Measurements from ENCODE around the gene ZSWIM6. TPM values are rescaled to one million over a fixed set of nuclear protein-coding genes. Genes with fewer than 3 reads are reported as not detected.

ZSWIM6 gene
- total RNA-seq, 1 experiment from 2014 or later: 0.68 TPM

DNA sequence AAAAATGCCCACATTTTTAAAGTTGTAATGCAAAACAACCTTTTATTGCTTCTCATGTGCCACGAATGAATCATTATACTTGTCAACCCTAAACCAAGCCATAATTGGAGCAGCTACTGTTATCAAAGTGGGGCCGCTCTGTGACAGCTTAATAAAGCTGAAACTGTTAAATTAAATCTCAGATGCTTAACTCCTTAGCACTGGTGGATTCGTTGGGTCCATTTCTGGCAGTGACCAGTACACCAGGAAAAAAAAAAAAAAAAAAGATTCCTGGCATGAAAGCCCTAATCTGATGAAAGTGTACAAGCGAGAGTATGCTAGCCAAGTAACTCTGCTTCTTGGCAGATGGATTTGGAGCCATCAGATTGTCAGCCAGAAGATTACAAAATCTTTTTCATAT lies 164.8 kb downstream of the ZSWIM6 start:
- peak; percentile 80 for DNase-seq (ENCODE audit: low spot score)
- in situ Hi-C loops (cut with HindIII; ENCODE audit: low sequenced_read_pairs): no loop called here

DNA sequence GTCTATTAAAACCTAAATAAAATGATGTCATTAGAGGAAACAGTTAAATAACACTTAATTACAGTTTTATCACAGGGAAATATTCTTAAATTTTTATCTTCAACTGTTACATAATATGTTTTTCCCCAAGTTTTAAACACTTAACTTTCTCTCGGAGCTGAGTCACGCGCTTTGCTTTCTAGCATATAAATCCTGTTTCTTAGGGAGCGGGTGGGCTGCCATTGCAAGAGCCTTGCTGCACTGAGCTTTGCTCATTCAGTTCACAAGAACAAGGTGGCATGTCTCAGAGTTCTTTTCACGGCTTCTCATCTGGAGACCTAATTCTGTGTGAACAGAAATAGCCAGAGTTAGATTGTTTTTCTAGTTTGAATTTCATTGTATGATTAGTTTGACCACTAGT lies 166.1 kb downstream of the ZSWIM6 start:
- in situ Hi-C loops (cut with HindIII; ENCODE audit: low sequenced_read_pairs): no loop called here
- no peak for DNase-seq (ENCODE audit: low spot score)

DNA sequence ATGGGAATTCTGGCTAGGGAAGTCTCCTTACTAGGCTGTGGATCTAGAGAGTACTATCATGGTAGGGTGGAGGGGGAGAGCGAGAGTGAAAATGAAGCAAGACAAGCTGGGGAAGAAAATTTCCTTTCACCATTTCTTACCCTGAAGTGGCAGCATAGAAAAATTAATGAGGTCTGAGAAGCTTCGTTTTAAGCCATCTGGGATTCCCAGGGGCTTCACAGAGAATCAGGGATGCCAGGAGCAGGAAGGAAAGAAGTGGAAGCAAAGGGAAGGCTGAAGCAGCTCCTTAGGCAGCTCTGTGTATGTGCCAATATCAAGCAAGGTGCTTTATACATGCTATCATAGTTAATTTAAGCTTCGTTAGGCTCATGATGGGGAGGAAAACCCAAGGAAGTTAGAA lies 169.9 kb downstream of the ZSWIM6 start:
- in situ Hi-C loops (cut with HindIII; ENCODE audit: low sequenced_read_pairs): no loop called here
- no peak for DNase-seq (ENCODE audit: low spot score)

DNA sequence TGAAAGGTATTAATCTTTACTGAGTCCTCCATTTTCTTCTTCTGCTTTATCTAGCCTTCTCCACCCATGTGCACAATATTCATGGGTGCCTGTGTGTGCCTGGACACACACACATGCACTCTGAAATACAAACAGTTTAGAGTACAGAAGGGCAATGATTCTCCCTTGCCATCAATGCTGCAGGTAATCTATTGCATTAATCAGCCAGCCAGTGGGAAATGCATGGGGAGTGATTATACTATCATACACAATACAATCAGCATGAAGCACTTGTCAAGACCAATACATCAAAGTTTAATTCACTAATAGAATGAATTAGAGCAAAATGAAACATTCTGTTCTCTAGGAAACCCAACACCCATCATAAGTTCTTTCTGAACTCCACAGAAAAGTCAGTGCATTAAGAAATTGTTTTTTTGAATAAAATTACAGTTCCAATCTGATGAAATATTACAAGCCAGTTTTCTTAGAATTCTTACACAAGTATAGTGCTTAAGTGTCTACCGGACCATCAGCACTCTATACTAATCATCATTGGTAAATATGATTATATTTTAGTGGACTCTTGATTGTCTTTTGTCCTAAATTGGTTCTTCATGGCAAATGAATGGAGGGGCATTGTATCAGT lies 172.2 kb downstream of the ZSWIM6 start:
- in situ Hi-C loops (cut with HindIII; ENCODE audit: low sequenced_read_pairs): no loop called here
- no peak for DNase-seq (ENCODE audit: low spot score)

DNA sequence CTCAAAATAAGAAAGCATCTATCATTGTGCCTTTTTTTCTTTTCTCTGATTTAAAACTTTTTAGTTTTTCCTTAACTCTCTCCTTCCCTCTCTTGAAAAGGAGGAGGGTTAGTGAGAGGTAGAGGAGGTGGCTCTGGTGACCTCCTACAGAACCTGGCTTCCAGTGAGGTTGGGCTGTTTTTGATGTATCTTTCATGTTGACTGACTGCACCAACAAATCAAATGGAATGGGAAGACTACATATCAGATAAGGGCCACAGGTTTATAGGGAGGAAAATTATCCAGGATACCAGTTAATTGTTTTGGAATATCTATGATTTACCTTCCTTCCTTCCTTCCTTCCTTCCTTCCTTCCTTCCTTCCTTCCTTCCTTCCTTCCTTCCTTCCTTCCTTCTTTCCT lies 173.2 kb downstream of the ZSWIM6 start:
- in situ Hi-C loops (cut with HindIII; ENCODE audit: low sequenced_read_pairs): no loop called here
- DNase-seq (ENCODE audit: low spot score): no peak

DNA sequence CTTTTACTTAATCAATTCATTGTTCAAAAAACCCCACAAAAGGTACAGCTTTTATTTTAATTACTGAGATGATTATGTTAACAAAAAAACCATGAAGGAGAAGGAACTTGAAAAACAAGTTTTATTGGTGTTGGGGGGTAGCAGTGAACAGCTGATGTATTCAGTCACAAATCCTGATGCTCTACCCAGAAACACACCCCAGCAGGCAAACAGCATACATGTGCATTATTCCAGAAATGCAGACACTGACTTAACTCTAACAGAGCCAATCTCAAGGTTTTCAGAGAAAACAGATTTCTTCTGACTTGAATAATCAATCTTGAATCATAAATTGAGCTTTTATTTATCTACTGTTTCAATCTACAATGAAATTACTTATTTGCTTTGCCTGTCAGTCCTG lies 175.2 kb downstream of the ZSWIM6 start:
- in situ Hi-C loops (cut with HindIII; ENCODE audit: low sequenced_read_pairs): no loop called here

DNA sequence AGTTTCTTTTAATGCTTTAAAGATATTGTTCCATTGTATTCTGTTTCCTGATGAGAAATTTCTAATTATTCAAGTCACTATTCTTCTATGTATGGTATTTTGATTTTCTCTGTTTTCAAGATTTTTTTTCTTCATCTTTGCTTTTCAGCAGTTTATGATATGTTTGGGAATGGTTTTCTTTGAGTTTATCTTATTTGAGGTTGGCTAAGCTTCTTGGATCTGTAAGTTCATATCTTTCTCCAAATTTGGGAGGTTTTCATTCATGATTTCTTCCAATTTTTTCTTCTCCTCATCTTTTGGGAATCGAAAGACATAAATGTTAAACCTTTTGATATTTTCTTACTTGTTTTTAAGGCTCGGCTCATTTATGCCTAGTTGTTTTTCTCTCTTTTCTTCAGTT lies 184.9 kb downstream of the ZSWIM6 start:
- no peak for DNase-seq (ENCODE audit: low spot score)
- in situ Hi-C loops (cut with HindIII; ENCODE audit: low sequenced_read_pairs): no loop called here

More for the DNA sequence above, 175.2 kb downstream of the ZSWIM6 start:
- DNase-seq (ENCODE audit: low spot score): no peak

DNA sequence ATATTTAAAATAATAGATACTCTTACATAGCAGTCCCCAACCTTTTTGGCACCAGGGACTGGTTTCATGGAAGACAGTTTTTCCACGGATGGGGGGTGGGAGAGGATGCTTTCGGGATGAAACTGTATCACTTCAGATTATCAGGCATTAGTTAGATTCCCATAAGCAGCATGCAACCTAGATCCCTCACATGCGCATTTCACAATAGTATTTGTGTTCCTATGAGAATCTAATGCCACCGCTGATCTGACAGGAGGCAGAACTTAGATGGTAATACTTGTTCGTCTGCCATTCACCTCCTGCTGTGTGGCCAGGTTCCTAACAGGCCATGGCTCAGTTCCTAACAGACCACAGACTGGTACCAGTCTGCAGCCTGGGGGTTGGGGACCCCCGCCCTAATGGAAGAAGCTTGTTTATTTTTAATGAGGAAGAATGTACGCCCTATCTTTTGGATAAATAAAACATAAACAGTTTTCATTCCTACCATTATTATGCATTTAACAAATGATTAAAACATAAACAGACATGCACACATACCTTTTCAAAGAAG lies 187.7 kb downstream of the ZSWIM6 start:
- peak; percentile 37 for DNase-seq (ENCODE audit: low spot score)
- in situ Hi-C loops (cut with HindIII; ENCODE audit: low sequenced_read_pairs): no loop called here

DNA sequence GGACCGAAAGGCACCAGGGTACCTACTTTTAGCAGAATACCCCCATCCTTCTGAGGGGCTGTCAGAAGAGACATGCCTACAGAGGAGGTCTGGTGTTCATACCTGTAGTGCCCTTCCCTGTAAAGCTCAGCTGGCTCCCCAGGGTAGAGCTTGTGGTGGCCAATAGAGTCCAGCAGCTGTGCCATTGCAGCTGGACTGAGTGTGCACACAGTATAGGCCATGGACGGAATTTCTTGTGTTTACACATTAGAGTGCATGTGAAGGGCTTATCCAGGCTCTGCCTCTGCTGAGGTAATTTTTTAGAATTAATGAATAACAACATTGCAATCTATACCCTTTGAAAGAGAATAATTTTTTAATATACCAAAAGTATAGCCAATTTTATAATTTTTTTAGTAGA lies 191.0 kb downstream of the ZSWIM6 start:
- in situ Hi-C loops (cut with HindIII; ENCODE audit: low sequenced_read_pairs): no loop called here
- DNase-seq (ENCODE audit: low spot score): no peak

DNA sequence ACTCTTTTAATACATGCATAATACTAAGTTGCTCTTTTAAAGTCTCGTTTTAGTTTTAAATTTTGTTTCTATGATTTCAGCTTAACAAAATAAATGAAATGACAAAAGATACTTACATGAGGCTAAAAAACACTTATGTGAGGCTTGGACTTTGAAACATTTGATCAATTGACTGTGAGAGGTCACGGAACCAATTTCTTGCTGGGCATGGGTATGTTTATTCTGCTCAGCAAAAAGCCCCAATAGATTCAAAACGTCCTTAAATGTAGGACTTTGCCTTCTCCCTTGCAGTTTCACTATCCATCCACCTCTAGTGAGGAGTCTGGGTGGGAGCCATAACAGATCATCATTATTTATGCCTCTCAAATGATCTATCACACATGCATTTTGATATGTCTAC lies 191.9 kb downstream of the ZSWIM6 start:
- in situ Hi-C loops (cut with HindIII; ENCODE audit: low sequenced_read_pairs): no loop called here

DNA sequence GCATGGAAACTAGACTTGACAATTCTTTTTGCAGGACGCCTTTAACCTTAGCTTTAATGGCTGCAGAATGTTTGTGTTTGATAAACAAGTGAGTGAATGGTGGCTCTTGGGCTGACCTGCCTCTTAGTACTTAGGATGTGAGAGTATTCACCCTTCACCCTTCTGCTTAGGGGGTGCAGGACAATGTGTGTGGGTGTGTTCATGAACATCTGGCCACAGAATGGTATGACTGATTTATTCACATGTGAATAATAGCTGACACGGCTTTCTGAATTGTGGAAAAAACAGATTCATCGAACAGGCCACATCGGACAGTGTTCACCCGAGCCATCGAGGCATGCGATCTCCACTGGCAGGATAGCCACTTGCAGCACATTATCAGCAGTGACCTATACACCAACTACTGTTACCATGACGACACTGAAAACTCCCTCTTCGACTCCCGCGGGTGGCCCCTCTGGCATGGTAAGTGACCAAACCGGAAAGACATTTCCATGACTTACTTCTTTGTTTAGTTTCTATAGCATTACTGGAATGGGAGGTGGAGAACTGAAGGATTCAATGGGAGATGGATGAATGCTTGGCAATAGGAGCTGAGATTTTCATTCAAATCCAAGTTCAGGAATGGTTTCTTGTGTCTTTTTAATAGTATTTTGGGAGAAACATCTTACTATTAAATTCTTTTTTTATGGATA lies 193.6 kb downstream of the ZSWIM6 start:
- in situ Hi-C loops (cut with HindIII; ENCODE audit: low sequenced_read_pairs): no loop called here
- DNase-seq (ENCODE audit: low spot score): no peak

More for the DNA sequence above, 191.9 kb downstream of the ZSWIM6 start:
- DNase-seq (ENCODE audit: low spot score): no peak

DNA sequence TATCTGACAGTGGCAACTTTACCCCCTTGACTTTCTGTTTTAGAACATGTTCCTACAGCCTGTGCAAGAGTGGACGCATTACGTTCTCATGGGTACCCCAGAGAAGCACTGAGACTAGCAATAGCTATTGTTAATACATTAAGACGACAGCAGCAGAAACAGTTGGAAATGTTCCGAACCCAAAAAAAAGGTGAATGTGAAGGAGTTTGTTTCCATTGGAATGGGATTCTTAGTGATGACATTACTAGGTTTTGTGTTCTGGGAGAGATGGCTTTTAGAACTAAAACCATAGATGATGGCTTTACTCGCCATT lies 194.1 kb downstream of the ZSWIM6 start:
- DNase-seq (ENCODE audit: low spot score): no peak
- in situ Hi-C loops (cut with HindIII; ENCODE audit: low sequenced_read_pairs): no loop called here

DNA sequence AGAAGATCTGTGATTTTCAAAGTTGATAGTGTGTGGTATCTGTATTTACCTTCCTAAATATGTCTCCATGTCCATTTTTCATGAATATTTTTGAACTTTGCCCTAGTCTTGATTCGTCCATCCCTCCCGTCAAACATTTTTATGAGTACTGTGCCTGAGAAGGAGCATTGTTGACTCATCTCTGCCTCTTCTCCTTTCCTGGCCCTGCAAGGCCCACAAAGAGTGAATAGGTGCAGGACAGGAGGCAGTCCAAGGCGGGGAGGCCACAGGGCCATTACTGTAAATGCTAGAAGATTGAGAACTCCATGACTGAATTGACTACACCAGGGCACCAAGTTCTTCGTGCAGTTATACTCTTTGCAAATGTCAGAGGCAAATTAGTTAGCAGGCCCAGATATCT lies 200.9 kb downstream of the ZSWIM6 start:
- no peak for DNase-seq (ENCODE audit: low spot score)
- in situ Hi-C loops (cut with HindIII; ENCODE audit: low sequenced_read_pairs): no loop called here

DNA sequence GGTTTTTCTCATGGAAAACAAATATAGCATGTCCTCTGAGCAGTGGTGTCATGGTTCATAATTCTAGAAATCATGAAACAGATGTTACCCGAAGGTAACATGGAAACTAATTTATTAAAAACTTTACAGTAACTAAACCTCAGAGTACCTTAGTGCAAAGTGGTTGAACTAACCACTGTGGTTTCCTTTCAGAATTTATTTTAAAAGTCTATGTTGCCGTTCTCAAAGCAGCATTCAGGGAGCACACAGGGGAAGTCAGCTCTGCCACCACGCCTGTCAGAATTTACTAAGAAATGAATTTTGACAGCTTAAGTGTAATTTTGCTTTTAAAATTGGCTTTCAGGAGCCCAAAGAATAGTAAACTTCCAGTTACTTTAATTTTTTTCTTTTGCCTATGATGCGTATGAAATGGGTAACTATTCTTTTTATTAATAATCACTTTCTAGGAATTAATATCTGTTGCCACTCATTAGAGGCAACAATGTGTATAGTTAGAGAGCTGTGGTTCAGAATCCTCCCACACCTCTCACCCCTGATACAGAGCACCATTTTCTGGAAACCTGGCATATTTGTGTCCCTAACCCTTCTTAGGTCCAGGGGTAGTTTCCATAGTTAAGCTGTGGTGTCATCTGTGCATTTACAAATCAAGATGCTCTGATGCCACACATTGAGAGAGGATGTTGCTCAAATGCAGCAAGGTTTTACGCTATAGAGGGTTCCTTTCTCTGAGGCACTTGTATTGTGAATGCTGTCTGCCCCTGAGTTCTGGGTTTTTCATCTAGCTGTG lies 202.6 kb downstream of the ZSWIM6 start:
- in situ Hi-C loops (cut with HindIII; ENCODE audit: low sequenced_read_pairs): no loop called here

DNA sequence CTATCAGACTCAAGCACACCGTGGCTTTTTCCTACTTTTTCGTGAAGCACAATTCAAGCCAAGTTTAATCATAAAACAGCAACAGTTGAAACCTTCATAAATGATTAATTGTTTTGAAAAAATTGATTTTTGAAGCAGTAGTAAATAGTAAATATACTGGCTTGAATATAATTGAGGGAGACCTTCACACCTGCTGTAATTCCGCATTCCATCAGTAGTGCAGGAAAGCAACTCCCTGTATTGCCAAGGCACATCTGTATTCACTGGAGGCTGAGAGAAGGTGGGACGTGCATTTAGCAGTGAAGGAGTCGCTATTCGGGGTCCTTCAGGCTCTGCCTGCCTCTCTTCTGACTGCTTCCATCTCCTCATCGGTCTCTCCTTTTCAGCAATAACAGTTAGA lies 203.8 kb downstream of the ZSWIM6 start:
- DNase-seq (ENCODE audit: low spot score): no peak
- in situ Hi-C loops (cut with HindIII; ENCODE audit: low sequenced_read_pairs): no loop called here

More for the DNA sequence above, 202.6 kb downstream of the ZSWIM6 start:
- no peak for DNase-seq (ENCODE audit: low spot score)

DNA sequence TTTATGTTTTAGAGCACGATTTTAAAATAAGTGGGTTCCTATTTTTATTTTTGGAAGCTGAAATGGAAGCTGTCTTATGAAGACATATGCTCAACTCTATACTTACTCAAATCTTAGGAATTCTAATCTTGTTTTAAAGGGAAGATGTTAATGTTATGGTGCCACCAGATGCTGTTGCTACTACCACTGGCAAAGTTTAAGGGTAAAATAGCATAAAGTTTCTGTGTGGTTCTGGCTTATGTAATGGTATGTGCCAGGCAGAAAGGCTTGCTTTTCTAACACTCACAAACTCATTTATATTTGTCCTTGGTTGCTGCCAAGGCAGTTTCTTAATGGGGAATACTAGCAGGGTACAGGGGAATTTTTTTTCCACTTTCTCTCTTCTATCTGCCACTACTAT lies 204.9 kb downstream of the ZSWIM6 start:
- in situ Hi-C loops (cut with HindIII; ENCODE audit: low sequenced_read_pairs): no loop called here
- no peak for DNase-seq (ENCODE audit: low spot score)

DNA sequence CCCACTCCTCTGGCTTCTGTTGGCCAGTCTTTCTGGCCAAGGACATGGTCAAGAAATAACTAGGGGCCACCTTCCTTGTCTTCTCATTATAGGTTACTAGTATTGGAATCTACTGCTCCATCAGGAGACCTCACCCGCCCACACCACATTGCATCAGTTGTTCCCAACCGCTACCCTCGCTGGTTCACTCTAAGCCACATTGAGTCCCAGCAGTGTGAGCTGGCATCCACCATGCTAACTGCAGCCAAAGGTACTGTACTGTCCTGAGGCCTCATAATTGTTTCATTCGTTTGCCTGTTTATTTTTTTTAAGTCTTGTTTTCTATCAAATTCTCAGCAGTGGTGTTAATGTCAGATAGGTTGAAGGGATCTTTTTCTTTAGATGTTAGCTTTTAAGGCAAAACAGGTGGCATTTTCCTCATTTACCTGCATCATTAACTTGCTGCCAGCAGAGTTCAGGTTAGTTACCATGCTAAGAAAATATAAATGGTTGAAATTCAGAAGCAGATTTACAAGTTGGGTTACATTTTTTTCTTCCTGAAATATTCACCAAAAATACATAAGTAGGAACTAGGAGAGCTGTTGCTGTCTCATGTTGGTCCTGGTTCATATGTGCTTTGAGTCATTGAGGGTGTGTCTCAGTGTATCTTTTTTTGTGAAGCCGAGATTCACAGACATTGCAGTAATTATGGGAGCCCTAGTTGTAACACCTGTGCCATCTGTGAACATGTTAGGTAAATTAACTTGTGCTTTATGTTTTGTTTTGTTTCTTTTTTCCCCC lies 206.9 kb downstream of the ZSWIM6 start:
- DNase-seq (ENCODE audit: low spot score): peak; percentile 26
- in situ Hi-C loops (cut with HindIII; ENCODE audit: low sequenced_read_pairs): no loop called here

DNA sequence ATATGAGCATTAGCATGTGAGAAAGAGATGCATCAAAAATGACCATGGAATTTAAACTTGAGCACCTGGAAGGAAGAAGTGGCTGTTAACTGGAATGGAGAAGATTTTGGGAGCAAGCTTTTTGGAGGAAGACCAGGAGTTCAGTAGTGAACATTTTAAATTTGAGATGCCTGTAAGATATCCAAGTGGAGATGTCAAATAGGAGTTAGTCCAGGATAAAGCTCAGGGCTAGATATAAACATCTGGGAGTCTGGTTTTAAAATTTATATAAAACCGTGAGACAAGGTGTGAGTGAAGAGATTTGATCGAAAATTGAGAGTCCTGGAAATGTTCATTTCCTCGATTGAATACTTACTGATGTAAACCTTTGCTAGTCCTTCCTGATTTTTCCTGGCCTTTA lies 217.5 kb downstream of the ZSWIM6 start:
- in situ Hi-C loops (cut with HindIII; ENCODE audit: low sequenced_read_pairs): no loop called here
- DNase-seq (ENCODE audit: low spot score): no peak

DNA sequence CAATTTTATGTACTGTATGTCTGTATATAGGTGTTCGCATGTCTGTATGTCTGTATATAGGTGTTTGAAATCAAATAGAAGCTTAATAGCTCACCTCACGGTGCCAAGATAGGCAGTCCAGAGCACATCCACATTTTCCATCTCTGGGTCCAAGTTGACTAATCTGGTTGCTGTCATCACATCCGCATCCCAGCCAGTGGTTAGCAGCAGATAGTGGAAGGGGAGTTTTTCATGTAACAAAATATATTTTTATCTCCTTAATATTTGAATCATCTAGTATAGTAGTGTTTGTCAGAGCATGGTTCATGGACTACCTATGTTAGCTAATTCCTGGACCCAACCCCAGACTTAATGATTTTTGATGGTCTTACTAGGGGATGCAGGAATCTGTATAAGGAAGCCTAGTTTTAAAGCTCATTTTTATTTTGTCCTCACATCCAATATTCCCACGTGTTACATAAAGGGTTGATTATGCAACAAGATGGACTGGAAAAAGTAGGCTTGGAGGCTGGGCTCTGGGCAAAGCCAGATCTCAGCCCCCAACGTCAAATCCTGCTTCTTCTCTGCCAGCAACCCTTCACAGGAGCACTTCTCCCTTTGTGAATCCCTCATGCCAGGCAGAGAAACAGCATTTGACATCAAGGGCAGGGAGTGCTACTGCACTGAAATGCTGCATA lies 219.7 kb downstream of the ZSWIM6 start:
- no peak for DNase-seq (ENCODE audit: low spot score)
- in situ Hi-C loops (cut with HindIII; ENCODE audit: low sequenced_read_pairs): no loop called here
